Measurements from ENCODE around the gene SRCIN1.

The SRCIN1 gene

GRCh38 chr17:38539386-38539785 lies 66.4 kb downstream of the SRCIN1 start:
- Histone ChIP-seq H3K27ac (no peak overlapping the region), H3K27me3 (peaks cover 31% of the 10 kb centered on the region), H3K36me3 (no peaks in the 10 kb centered on the region), H3K4me3 (ENCODE audit: low read depth in 1 of 2, low read length in 1 of 2) (no peak overlapping the region), H3K4me1 (ENCODE audit: control insufficient read depth in 1 of 2, insufficient read depth in 1 of 2, low read depth in 1 of 2, low read length in 1 of 2) (no peaks in the 10 kb centered on the region), H3K9me3 (no peaks in the 10 kb centered on the region)
- TF ChIP-seq CTCF (IDR thresholded peaks at IDR 0.05) = no peak

- Histone ChIP-seq H3K27me3 (peaks cover 31% of the 10 kb centered on the region), H3K36me3 (no peaks in the 10 kb centered on the region), H3K4me3 (ENCODE audit: low read depth in 1 of 2, low read length in 1 of 2) (no peak overlapping the region), H3K9me3 (no peaks in the 10 kb centered on the region), H3K27ac (no peak overlapping the region), H3K4me1 (ENCODE audit: control insufficient read depth in 1 of 2, insufficient read depth in 1 of 2, low read depth in 1 of 2, low read length in 1 of 2) (no peaks in the 10 kb centered on the region)
- TF ChIP-seq CTCF (IDR thresholded peaks at IDR 0.05) = no peak
Observed at GRCh38 chr17:38538906-38539305, 66.8 kb downstream of the SRCIN1 start.

DNA sequence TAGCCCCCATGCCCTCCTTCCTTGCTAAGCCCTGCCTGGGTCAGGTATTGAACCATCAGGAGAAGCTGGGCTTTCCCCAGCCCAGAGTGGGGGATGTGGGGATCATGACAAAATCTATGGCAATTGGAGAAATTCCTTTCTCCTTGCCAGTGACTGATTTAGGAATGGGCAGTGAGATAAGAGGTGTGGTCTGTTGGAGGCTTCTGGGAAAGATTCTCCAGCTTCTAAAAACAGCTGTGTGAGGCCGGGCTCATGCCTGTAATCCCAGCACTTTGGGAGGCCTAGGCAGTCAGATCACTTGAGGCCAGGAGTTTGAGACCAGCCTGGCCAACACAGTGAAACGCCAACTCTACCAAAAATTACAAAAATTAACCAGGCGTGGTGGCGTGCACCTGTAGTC lies 69.1 kb downstream of the SRCIN1 start:
- Histone ChIP-seq H3K4me3 (ENCODE audit: low read depth in 1 of 2, low read length in 1 of 2) (no peak overlapping the region), H3K27me3 (peaks cover 31% of the 10 kb centered on the region), H3K4me1 (ENCODE audit: control insufficient read depth in 1 of 2, insufficient read depth in 1 of 2, low read depth in 1 of 2, low read length in 1 of 2) (no peaks in the 10 kb centered on the region), H3K9me3 (no peaks in the 10 kb centered on the region), H3K27ac (no peak overlapping the region), H3K36me3 (no peaks in the 10 kb centered on the region)
- TF ChIP-seq CTCF (IDR thresholded peaks at IDR 0.05) = no peak

DNA sequence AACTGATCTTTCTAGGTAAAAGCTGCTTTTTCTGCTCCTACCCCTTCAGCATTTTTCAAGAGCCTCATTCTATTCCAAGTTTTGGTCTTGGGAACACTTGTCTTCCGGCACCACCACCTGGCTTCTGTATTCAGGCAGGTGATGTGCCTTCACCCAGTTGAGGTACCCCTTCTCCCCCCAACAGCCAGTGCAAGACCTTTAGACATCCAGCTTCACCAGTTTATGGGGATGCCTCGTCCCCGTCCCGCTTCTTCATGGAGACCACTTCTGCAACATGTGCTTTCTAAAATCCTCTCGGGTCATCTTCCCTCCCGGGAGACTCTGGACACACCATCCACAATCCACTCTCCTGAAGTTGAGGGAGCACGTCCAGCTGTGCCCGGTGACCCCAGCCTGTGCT lies 69.9 kb downstream of the SRCIN1 start:
- no peak for TF ChIP-seq CTCF (IDR thresholded peaks at IDR 0.05)
- Histone ChIP-seq H3K27ac (no peak overlapping the region), H3K9me3 (no peaks in the 10 kb centered on the region), H3K4me1 (ENCODE audit: control insufficient read depth in 1 of 2, insufficient read depth in 1 of 2, low read depth in 1 of 2, low read length in 1 of 2) (no peaks in the 10 kb centered on the region), H3K27me3 (peaks cover 31% of the 10 kb centered on the region), H3K4me3 (ENCODE audit: low read depth in 1 of 2, low read length in 1 of 2) (no peak overlapping the region), H3K36me3 (no peaks in the 10 kb centered on the region)

DNA sequence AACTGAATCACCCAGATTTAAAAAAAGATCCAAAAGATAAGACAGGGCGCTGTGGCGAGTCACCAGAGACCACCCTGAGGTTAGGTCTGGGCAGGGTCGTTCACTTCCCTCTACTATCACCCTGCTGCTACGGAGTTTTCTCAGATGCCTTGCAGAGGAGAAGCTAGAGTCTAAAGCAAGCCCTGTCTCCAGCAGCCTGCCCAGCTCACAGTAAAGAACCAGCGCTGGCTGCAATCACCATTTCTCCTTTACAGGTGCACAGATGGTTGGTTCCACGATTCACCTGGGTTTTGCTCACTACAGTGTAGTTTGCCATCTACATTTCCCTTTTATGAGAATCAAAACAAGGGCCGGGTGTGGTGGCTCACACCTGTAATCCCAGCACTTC lies 71.3 kb downstream of the SRCIN1 start:
- H3K27me3 ChIP-seq = peaks cover 35% of the 10 kb centered on the region
- no peaks in the 10 kb centered on the region for H3K36me3 ChIP-seq
- no peaks in the 10 kb centered on the region for H3K9me3 ChIP-seq
- no peak overlapping the region for H3K27ac ChIP-seq
- no peaks in the 10 kb centered on the region for H3K4me1 ChIP-seq (ENCODE audit: control insufficient read depth in 1 of 2, insufficient read depth in 1 of 2, low read depth in 1 of 2, low read length in 1 of 2)
- no peak for TF ChIP-seq CTCF (IDR thresholded peaks at IDR 0.05)
- H3K4me3 ChIP-seq (ENCODE audit: low read depth in 1 of 2, low read length in 1 of 2) = no peak overlapping the region

DNA sequence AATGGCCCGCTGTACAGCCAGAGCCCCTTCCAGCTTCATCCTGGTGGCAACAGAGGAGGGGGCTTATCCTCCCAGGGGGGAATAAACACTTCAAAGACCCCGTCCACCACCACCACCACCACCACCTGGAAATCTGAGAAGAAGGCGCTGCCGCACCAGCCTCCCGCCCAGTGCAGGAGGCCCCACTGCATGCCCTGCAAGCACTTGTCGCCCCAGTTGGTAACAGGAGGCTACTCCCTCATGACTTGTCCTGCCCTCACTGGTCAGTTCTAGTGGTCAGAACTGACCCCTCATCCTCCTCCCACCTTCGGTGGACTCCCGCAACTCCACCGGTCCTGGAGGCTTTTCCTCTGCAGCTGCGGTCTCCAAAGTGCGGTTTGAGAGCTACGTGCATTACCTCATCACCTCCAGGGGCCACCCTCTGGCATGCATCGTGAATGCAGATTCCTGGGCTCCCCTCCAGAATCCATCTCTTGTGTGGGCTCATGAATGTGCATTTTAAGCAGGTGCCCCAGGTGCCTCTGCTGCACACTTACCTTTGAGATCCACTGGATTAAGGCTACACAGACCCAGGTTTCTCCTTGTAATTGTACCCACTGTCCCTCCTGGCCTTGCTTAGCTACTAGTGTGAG lies 71.8 kb downstream of the SRCIN1 start:
- Histone ChIP-seq H3K27ac (no peak overlapping the region), H3K27me3 (peaks cover 35% of the 10 kb centered on the region), H3K9me3 (no peaks in the 10 kb centered on the region), H3K4me3 (ENCODE audit: low read depth in 1 of 2, low read length in 1 of 2) (no peak overlapping the region), H3K4me1 (ENCODE audit: control insufficient read depth in 1 of 2, insufficient read depth in 1 of 2, low read depth in 1 of 2, low read length in 1 of 2) (no peaks in the 10 kb centered on the region), H3K36me3 (no peaks in the 10 kb centered on the region)
- no peak for TF ChIP-seq CTCF (IDR thresholded peaks at IDR 0.05)
